ENCODE results near the gene RSBN1. TPM values are rescaled to one million over a fixed set of nuclear protein-coding genes. Genes with fewer than 3 reads are reported as not detected.
"Not testable (repeated sequence)": the region's sequence is repeated elsewhere in the genome, so short reads cannot be mapped to it uniquely, and the experiment has no call there.

RSBN1 gene
- total and polyA plus RNA-seq, 7 experiments from 2014 or later = 29.9 to 58.1 (median 42.0) TPM

GRCh38 chr1:113760102-113761080, 51.9 kb downstream of the RSBN1 start:
- H3K36me3 ChIP-seq (ENCODE audit: control insufficient read depth in 2 of 3, insufficient read depth in 3 of 3, low read length in 3 of 3) = peaks cover under 1 to 8% (median 4%) of the 10 kb centered on the region in 3 experiments
- H3K27me3 ChIP-seq (ENCODE audit: control insufficient read depth in 2 of 2, insufficient read depth in 2 of 2, low read length in 2 of 2) = no peaks in the 10 kb centered on the region
- ATAC-seq (no peak), DNase-seq (no peak)
- H3K36me3 Mint-ChIP-seq = peaks cover 0 to 19% (median 2%) of the 10 kb centered on the region in 5 donors
- H3K4me3 ChIP-seq (ENCODE audit: low read length) = peak overlapping the region; percentile 81
- no peaks in the 10 kb centered on the region for H3K27me3 Mint-ChIP-seq
- ChIA-PET CTCF (interaction anchor here (1.0 to 1.5 kb wide), 3 partner anchors 11 to 28 kb away, joined by 3 to 5 read pairs (median 4); no protein-coding TSS in a partner anchor), POLR2A (interaction anchor here (0.6 to 3.3 kb wide), 9 partner anchors 11 to 203 kb away, joined by 3 to 31 read pairs (median 3); partner anchors contain the start of gene RSBN1)
- H3K27ac Mint-ChIP-seq = peak overlapping the region; percentile 66 to 96 (median 90)
- H3K4me1 ChIP-seq (ENCODE audit: control insufficient read depth in 2 of 2, insufficient read depth in 2 of 2, low read length in 2 of 2) = peaks cover 0 to 16% of the 10 kb centered on the region in 2 donors
- H3K9me3 ChIP-seq (ENCODE audit: control insufficient read depth in 2 of 3, low read length in 3 of 3) = no peaks in the 10 kb centered on the region
- peak overlapping the region; percentile 74 for H3K27ac ChIP-seq (ENCODE audit: low read depth, low read length)
- H3K4me1 Mint-ChIP-seq = peaks cover 0 to 35% (median 24%) of the 10 kb centered on the region in 7 donors
- peaks cover 0 to 2% (median 0%) of the 10 kb centered on the region in 11 donors for H3K9me3 Mint-ChIP-seq
- intact Hi-C loops (cut with micrococcal nuclease) = no loop called here
- H3K4me3 Mint-ChIP-seq = peak overlapping the region; percentile 91 to 97 (median 93)

- Mint-ChIP-seq H3K4me3 (peak within 1 kb of the TSS; percentile 91 to 97 (median 93)), H3K27me3 (no peaks in the 10 kb centered on the region), H3K4me1 (peaks cover 0 to 36% (median 24%) of the 10 kb centered on the region in 7 donors), H3K9me3 (peaks cover 0 to 2% (median 0%) of the 10 kb centered on the region in 11 donors), H3K36me3 (peaks cover 0 to 14% (median 0%) of the 10 kb centered on the region in 5 donors), H3K27ac (peak within 1 kb of the TSS; percentile 87 to 96 (median 90))
- ChIA-PET CTCF (interaction anchor here (0.6 to 1.5 kb wide), 5 partner anchors 10 to 33 kb away, joined by 3 to 5 read pairs (median 3); no protein-coding TSS in a partner anchor), POLR2A (interaction anchor here (0.6 to 3.3 kb wide), 8 partner anchors 14 to 145 kb away, joined by 3 to 31 read pairs (median 5); partner anchors contain the start of genes AP4B1 and RSBN1)
- no peaks in the 10 kb centered on the region for H3K9me3 ChIP-seq (ENCODE audit: control insufficient read depth in 2 of 3, low read length in 3 of 3)
- ATAC-seq = peak; percentile 88
- peaks cover 0 to 16% of the 10 kb centered on the region in 2 donors for H3K4me1 ChIP-seq (ENCODE audit: control insufficient read depth in 2 of 2, insufficient read depth in 2 of 2, low read length in 2 of 2)
- H3K27ac ChIP-seq (ENCODE audit: low read depth, low read length) = peak within 1 kb of the TSS; percentile 74
- H3K36me3 ChIP-seq (ENCODE audit: control insufficient read depth in 2 of 3, insufficient read depth in 3 of 3, low read length in 3 of 3) = peaks cover 0 to 4% (median 0%) of the 10 kb centered on the region in 3 experiments
- peak in 8 of 9 donors; percentile 14 to 74 (median 23) for DNase-seq
- H3K27me3 ChIP-seq (ENCODE audit: control insufficient read depth in 2 of 2, insufficient read depth in 2 of 2, low read length in 2 of 2) = no peaks in the 10 kb centered on the region
- intact Hi-C loops (cut with micrococcal nuclease) = loop anchor here (1.0 to 5.0 kb wide), 10 partner anchors 24 to 1045 kb away; partner anchors contain the start of genes MAGI3 (in 2 of the 2), AP4B1 (in 1 of the 2), DCLRE1B (in 1 of the 2) and LRIG2 (in 1 of the 2)
- peak within 1 kb of the TSS; percentile 81 for H3K4me3 ChIP-seq (ENCODE audit: low read length)
Measured at GRCh38 chr1:113759333-113760101, 52.8 kb downstream of the RSBN1 start, which contains the start of gene PHTF1. Gene PHTF1 (minus strand): TSS chr1:113759486. CDS start chr1:113758703, 783 bp downstream.

DNA sequence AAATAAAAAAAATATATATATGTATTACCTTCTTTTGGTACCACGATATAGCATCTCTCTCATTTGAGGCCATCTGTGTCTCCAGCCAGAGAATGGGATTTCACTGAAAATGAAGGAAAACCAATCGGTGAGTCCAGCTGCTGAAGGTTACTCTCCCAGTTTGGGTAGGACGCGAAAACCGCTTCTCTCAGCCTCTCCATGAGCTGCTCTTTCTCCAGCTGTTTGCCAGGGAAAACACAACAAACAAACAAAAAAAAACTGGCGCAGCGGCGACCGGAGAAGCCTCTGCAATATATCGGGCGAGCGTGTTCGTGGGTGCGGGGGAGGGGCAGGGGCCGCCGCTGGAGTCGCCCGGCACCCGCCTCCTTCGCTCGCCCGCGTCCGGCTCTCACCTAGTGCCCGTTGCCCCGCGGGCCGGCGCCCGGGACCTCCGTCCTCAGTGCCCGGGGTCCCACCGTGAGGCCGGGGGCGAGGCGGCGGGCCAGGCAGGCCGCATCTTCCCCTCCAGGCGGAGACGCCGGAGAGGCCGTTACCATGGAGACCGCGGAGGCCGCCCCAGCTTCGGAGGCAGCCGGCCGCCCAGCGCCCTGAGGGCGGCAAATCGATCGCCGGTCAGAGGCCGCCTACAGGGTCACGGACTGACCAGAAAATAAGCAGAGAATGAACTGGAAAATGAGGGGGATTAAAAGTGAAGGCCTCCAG, 53.5 kb downstream of the RSBN1 start:
- peak overlapping the region; percentile 81 for H3K4me3 ChIP-seq (ENCODE audit: low read length)
- H3K36me3 ChIP-seq (ENCODE audit: control insufficient read depth in 2 of 3, insufficient read depth in 3 of 3, low read length in 3 of 3) = peaks cover 0 to 4% (median 0%) of the 10 kb centered on the region in 3 experiments
- intact Hi-C loops (cut with micrococcal nuclease) = loop anchor here (1.0 to 5.0 kb wide), 10 partner anchors 25 to 1044 kb away; partner anchors contain the start of genes MAGI3 (in 2 of the 2), AP4B1 (in 1 of the 2), DCLRE1B (in 1 of the 2) and LRIG2 (in 1 of the 2)
- H3K27ac ChIP-seq (ENCODE audit: low read depth, low read length) = peak overlapping the region; percentile 74
- Mint-ChIP-seq H3K36me3 (peaks cover 0 to 11% (median 0%) of the 10 kb centered on the region in 5 donors), H3K4me3 (peak overlapping the region; percentile 91 to 97 (median 93)), H3K4me1 (peaks cover 0 to 36% (median 22%) of the 10 kb centered on the region in 7 donors), H3K27me3 (no peaks in the 10 kb centered on the region), H3K27ac (peak overlapping the region; percentile 25 to 96 (median 88)), H3K9me3 (peaks cover 0 to 2% (median 0%) of the 10 kb centered on the region in 11 donors)
- DNase-seq = peak; percentile 41 to 73 (median 52)
- peaks cover 0 to 16% of the 10 kb centered on the region in 2 donors for H3K4me1 ChIP-seq (ENCODE audit: control insufficient read depth in 2 of 2, insufficient read depth in 2 of 2, low read length in 2 of 2)
- ChIA-PET CTCF (interaction anchor here (0.6 to 1.4 kb wide), 5 partner anchors 23 to 1228 kb away, joined by 3 to 5 read pairs (median 3); no protein-coding TSS in a partner anchor), POLR2A (interaction anchor here (0.6 to 3.3 kb wide), 7 partner anchors 23 to 698 kb away, joined by 3 to 31 read pairs (median 7); partner anchors contain the start of genes AP4B1, HIPK1 and RSBN1)
- no peaks in the 10 kb centered on the region for H3K27me3 ChIP-seq (ENCODE audit: control insufficient read depth in 2 of 2, insufficient read depth in 2 of 2, low read length in 2 of 2)
- H3K9me3 ChIP-seq (ENCODE audit: control insufficient read depth in 2 of 3, low read length in 3 of 3) = no peaks in the 10 kb centered on the region
- peak; percentile 64 for ATAC-seq

GRCh38 chr1:113756461-113756860, 55.8 kb downstream of the RSBN1 start:
- intact Hi-C loops (cut with micrococcal nuclease) = loop anchor here (5.0 kb wide), 3 partner anchors 191 to 684 kb away; partner anchors contain the start of genes LRIG2 (in 1 of the 2) and MAGI3 (in 1 of the 2)
- Mint-ChIP-seq H3K27ac (no peak overlapping the region), H3K9me3 (no peaks in the 10 kb centered on the region), H3K36me3 (peaks cover 0 to 12% (median 0%) of the 10 kb centered on the region in 5 donors), H3K27me3 (no peaks in the 10 kb centered on the region), H3K4me1 (peaks cover 0 to 39% (median 22%) of the 10 kb centered on the region in 7 donors), H3K4me3 (peak overlapping the region in 1 of 10 donors; percentile 91)
- ChIA-PET CTCF (no interaction called here), POLR2A (interaction anchor here (1.0 kb wide), 1 partner anchor 367 kb away, joined by 3 read pairs; no protein-coding TSS in a partner anchor)
- Histone ChIP-seq H3K9me3 (ENCODE audit: control insufficient read depth in 2 of 3, low read length in 3 of 3) (no peaks in the 10 kb centered on the region), H3K27ac (ENCODE audit: low read depth, low read length) (no peak overlapping the region), H3K27me3 (ENCODE audit: control insufficient read depth in 2 of 2, insufficient read depth in 2 of 2, low read length in 2 of 2) (no peaks in the 10 kb centered on the region), H3K4me1 (ENCODE audit: control insufficient read depth in 2 of 2, insufficient read depth in 2 of 2, low read length in 2 of 2) (peaks cover 0 to 16% of the 10 kb centered on the region in 2 donors), H3K4me3 (ENCODE audit: low read length) (no peak overlapping the region), H3K36me3 (ENCODE audit: control insufficient read depth in 2 of 3, insufficient read depth in 3 of 3, low read length in 3 of 3) (peaks cover 0 to 4% (median 0%) of the 10 kb centered on the region in 3 experiments)
- ATAC-seq = no peak
- DNase-seq = no peak

- POLR2A ChIA-PET = interaction anchor here (0.6 to 0.7 kb wide), 2 partner anchors 10 to 59 kb away, joined by 3 read pairs; partner anchors contain the start of gene RSBN1
- intact Hi-C loops (cut with micrococcal nuclease) = not testable (repeated sequence)
Measured at GRCh38 chr1:113753333-113753732, 58.9 kb downstream of the RSBN1 start.

More at GRCh38 chr1:113753333-113753732, 58.9 kb downstream of the RSBN1 start:
- H3K27me3 ChIP-seq (ENCODE audit: control insufficient read depth in 2 of 2, insufficient read depth in 2 of 2, low read length in 2 of 2); ATAC-seq; H3K9me3 ChIP-seq (ENCODE audit: control insufficient read depth in 2 of 3, low read length in 3 of 3); H3K4me3 ChIP-seq (ENCODE audit: low read length); DNase-seq; H3K9me3 Mint-ChIP-seq; H3K27me3 Mint-ChIP-seq; CTCF ChIA-PET; H3K4me3 Mint-ChIP-seq; H3K27ac ChIP-seq (ENCODE audit: low read depth, low read length); H3K36me3 ChIP-seq (ENCODE audit: control insufficient read depth in 2 of 3, insufficient read depth in 3 of 3, low read length in 3 of 3); H3K27ac Mint-ChIP-seq: not testable (repeated sequence)
- peaks cover 0 to 12% of the 10 kb centered on the region in 2 donors for H3K4me1 ChIP-seq (ENCODE audit: control insufficient read depth in 2 of 2, insufficient read depth in 2 of 2, low read length in 2 of 2)
- Mint-ChIP-seq H3K36me3 (peaks cover 0 to 15% (median 0%) of the 10 kb centered on the region in 5 donors), H3K4me1 (peaks cover 0 to 32% (median 15%) of the 10 kb centered on the region in 7 donors)

All from naive thymus-derived CD4-positive, alpha-beta T cell (primary cell).